Measurements from ENCODE around the gene CAPN3.

The CAPN3 gene

GRCh38 chr15:42359249-42359648 is at the start of gene CAPN3:
CAPN3 (plus strand) TSS chr15:42359501; CDS start chr15:42359806, 305 bp downstream.
- ChIA-PET POLR2A (no interaction called here), CTCF (no interaction called here)
- no peak within 1 kb of the TSS for H3K4me3 ChIP-seq (ENCODE audit: low read depth, low read length)
- no peak for TF ChIP-seq ZNF37A (tag by site-specific recombination; IDR thresholded peaks at IDR 0.05)
- TF ChIP-seq ZNF202 (tag by site-specific recombination; IDR thresholded peaks at IDR 0.05; ENCODE audit: borderline replicate concordance), result no peak
- TF ChIP-seq ZXDB (tag by site-specific recombination; IDR thresholded peaks at IDR 0.05), result no peak
- no peaks in the 10 kb centered on the region for H3K36me3 ChIP-seq (ENCODE audit: control insufficient read depth in 2 of 2, insufficient read depth in 1 of 2, low read length in 2 of 2)
- H3K4me1 ChIP-seq (ENCODE audit: control insufficient read depth, insufficient read depth, low read length), result no peaks in the 10 kb centered on the region
- no peak within 1 kb of the TSS for H3K27ac ChIP-seq (ENCODE audit: extremely low read depth, low read depth, low read length)
- no peaks in the 10 kb centered on the region for H3K9me3 ChIP-seq (ENCODE audit: control insufficient read depth, insufficient read depth, low read depth, low read length)

- CTCF ChIA-PET, result no interaction called here
- no peak overlapping the region for H3K4me3 ChIP-seq (ENCODE audit: low read depth, low read length)
- no peaks in the 10 kb centered on the region for H3K9me3 ChIP-seq (ENCODE audit: control insufficient read depth, insufficient read depth, low read depth, low read length)
- TF ChIP-seq ZNF398 (tag by site-specific recombination; IDR thresholded peaks at IDR 0.05) (no peak), ATF2 (tag by site-specific recombination; IDR thresholded peaks at IDR 0.05; ENCODE audit: low read depth) (no peak), ZNF639 (tag by site-specific recombination; IDR thresholded peaks at IDR 0.05) (no peak)
- peaks cover 0 to 8% of the 10 kb centered on the region in 2 experiments; a peak in 2 of 3 replicates for H3K36me3 ChIP-seq (ENCODE audit: control insufficient read depth in 2 of 2, insufficient read depth in 1 of 2, low read length in 2 of 2)
- no peaks in the 10 kb centered on the region for H3K4me1 ChIP-seq (ENCODE audit: control insufficient read depth, insufficient read depth, low read length)
- no peak overlapping the region for H3K27ac ChIP-seq (ENCODE audit: extremely low read depth, low read depth, low read length)
- POLR2A ChIA-PET, result no interaction called here
Observed at GRCh38 chr15:42313463-42313862, 45.8 kb upstream of the CAPN3 start.

GRCh38 chr15:42314818-42315217 is 44.5 kb upstream of the CAPN3 start:
- no peaks in the 10 kb centered on the region for H3K4me1 ChIP-seq (ENCODE audit: control insufficient read depth, insufficient read depth, low read length)
- no peak overlapping the region for H3K27ac ChIP-seq (ENCODE audit: extremely low read depth, low read depth, low read length)
- peaks cover 0 to 8% of the 10 kb centered on the region in 2 experiments; a peak in 1 of 3 replicates for H3K36me3 ChIP-seq (ENCODE audit: control insufficient read depth in 2 of 2, insufficient read depth in 1 of 2, low read length in 2 of 2)
- ChIA-PET CTCF (no interaction called here), POLR2A (no interaction called here)
- no peaks in the 10 kb centered on the region for H3K9me3 ChIP-seq (ENCODE audit: control insufficient read depth, insufficient read depth, low read depth, low read length)
- no peak overlapping the region for H3K4me3 ChIP-seq (ENCODE audit: low read depth, low read length)
- TF ChIP-seq ZFHX2 (tag by site-specific recombination; conservative IDR thresholded peaks at IDR 0.05) (no peak), ZNF202 (tag by site-specific recombination; IDR thresholded peaks at IDR 0.05; ENCODE audit: borderline replicate concordance) (no peak), ZBTB10 (tag by site-specific recombination; IDR thresholded peaks at IDR 0.05) (no peak), ZNF610 (tag by site-specific recombination; IDR thresholded peaks at IDR 0.05; ENCODE audit: borderline replicate concordance) (no peak), ZNF629 (tag by site-specific recombination; IDR thresholded peaks at IDR 0.05) (no peak), SCRT1 (tag by site-specific recombination; IDR thresholded peaks at IDR 0.05; ENCODE audit: borderline replicate concordance) (no peak), KLF1 (tag by site-specific recombination; IDR thresholded peaks at IDR 0.05) (no peak), TSHZ1 (tag by site-specific recombination; IDR thresholded peaks at IDR 0.05; ENCODE audit: borderline replicate concordance) (no peak), ZNF248 (tag by site-specific recombination; IDR thresholded peaks at IDR 0.05) (no peak), ZNF701 (tag by site-specific recombination; IDR thresholded peaks at IDR 0.05) (no peak), ZBTB7A (tag by site-specific recombination; IDR thresholded peaks at IDR 0.05; ENCODE audit: low read depth) (no peak), ZNF747 (tag by site-specific recombination; IDR thresholded peaks at IDR 0.05) (no peak), ZFP37 (tag by site-specific recombination; IDR thresholded peaks at IDR 0.05) (no peak), ZNF473 (tag by site-specific recombination; IDR thresholded peaks at IDR 0.05) (no peak), ZSCAN30 (tag by site-specific recombination; IDR thresholded peaks at IDR 0.05) (no peak), ZNF391 (tag by site-specific recombination; IDR thresholded peaks at IDR 0.05; ENCODE audit: borderline replicate concordance, low read depth) (no peak)

Measured in HEK293 (cell line).